Lower leg skin (tissue), 3 donors: ENCODE measurements around the gene FZD4.

Source experiments
- POLR2A ChIP-seq, 2 donors: fragments of 450-650 bp; IDR thresholded peaks; one replicate each; pipeline ENCODE4 v1.6.1; 2016 to 2017; ENCODE audit warnings: antibody characterized with exemption in 2 of 2, mild to moderate bottlenecking in 1 of 2, moderate library complexity in 1 of 2
- TF ChIP-seq, protein P1 (sequence below), 3 donors: fragments of 450-650 bp; IDR thresholded peaks; one replicate each; pipeline ENCODE4 v1.5.1; 2016; ENCODE audit warnings: antibody characterized with exemption in 3 of 3, mild to moderate bottlenecking in 3 of 3, moderate library complexity in 2 of 3

DNA sequence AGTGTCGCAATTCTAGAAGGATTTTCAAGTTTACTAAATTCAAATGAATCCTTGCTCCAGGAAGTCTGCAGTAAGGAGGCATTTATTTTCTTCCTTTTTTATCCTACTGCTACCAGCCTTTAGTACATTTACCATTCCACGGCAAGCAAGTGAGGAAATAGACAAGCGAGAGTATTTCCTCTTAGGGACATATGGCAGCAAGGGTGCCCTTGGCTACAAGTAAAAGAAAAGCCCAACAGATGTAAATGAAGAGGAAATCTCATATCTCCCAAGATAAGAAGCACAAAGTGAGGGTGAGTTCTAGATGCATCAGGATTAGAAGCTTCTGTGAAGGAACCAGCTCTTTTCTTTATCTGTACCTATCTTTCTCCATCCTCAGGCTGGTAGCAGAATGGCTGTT lies 37.8 kb upstream of the FZD4 start:
- no peak for TF ChIP-seq POLR2A (IDR thresholded peaks at IDR 0.05)
- TF ChIP-seq, protein P1, sequence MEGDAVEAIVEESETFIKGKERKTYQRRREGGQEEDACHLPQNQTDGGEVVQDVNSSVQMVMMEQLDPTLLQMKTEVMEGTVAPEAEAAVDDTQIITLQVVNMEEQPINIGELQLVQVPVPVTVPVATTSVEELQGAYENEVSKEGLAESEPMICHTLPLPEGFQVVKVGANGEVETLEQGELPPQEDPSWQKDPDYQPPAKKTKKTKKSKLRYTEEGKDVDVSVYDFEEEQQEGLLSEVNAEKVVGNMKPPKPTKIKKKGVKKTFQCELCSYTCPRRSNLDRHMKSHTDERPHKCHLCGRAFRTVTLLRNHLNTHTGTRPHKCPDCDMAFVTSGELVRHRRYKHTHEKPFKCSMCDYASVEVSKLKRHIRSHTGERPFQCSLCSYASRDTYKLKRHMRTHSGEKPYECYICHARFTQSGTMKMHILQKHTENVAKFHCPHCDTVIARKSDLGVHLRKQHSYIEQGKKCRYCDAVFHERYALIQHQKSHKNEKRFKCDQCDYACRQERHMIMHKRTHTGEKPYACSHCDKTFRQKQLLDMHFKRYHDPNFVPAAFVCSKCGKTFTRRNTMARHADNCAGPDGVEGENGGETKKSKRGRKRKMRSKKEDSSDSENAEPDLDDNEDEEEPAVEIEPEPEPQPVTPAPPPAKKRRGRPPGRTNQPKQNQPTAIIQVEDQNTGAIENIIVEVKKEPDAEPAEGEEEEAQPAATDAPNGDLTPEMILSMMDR (IDR thresholded peaks at IDR 0.05): no peak
